B cell (primary cell): ENCODE measurements around the gene SLC35B3. TPM values are rescaled to one million over a fixed set of nuclear protein-coding genes. Genes with fewer than 3 reads are reported as not detected.

ENCODE experiments used
- ATAC-seq: fragments of 200-7000 bp; cut with Tn5 transposase; one replicate; pipeline ENCODE4 v1.10.0; 2021; ENCODE audit warnings: low read depth, mild to moderate bottlenecking, moderate number of reproducible peaks, moderate library complexity
- CTCF ChIA-PET: fragments of 350-600 bp; sonication (Branson Sonifier 250); formaldehyde crosslinking; loops from one replicate; lab custom pipeline; 2021; ENCODE audit warnings: antibody characterized with exemption, inconsistent platforms; lab: Charles Lee
- POLR2A ChIA-PET: fragments of 350-600 bp; sonication (Branson Sonifier 250); formaldehyde crosslinking; loops from one replicate; lab custom pipeline; 2021; ENCODE audit warnings: antibody characterized with exemption; lab: Charles Lee
- DNase-seq: peaks from one replicate; pipeline ENCODE4 v3.0.0; 2013
- H2AFZ ChIP-seq: 2 replicates; pipeline ENCODE4 v1.6.1; 2012; ENCODE audit warnings: mild to moderate bottlenecking, low read depth, low read length; ENCODE audit not compliant: insufficient read depth, poor library complexity, severe bottlenecking
- H3K27ac ChIP-seq, 2 donors: 1 replicate in 1 of 2; 2 replicates in 1 of 2; pipeline ENCODE4 v1.5.1; 2012 to 2013; ENCODE audit warnings: low read length in 2 of 2, mild to moderate bottlenecking in 2 of 2, moderate library complexity in 1 of 2
- H3K27me3 ChIP-seq, 4 experiments: fragments of 200-600 bp in 1 of 4; sonication (generic) in 1 of 4; replicated peaks in 1 of 4; 1 replicate in 2 of 4; 2 replicates in 2 of 4; pipeline versions ENCODE4 v1.6.1 to v1.7.0; 2013 to 2016; ENCODE audit warnings: low read length in 3 of 4, mild to moderate bottlenecking in 2 of 4, mixed read lengths in 1 of 4, moderate library complexity in 1 of 4; ENCODE audit not compliant: insufficient read depth in 4 of 4, control insufficient read depth in 3 of 4; ENCODE audit errors: control extremely low read depth in 1 of 4
- H3K36me3 ChIP-seq, 2 experiments: replicated peaks in 1 of 2; 1 replicate in 1 of 2; 2 replicates in 1 of 2; pipeline versions ENCODE4 v1.6.1 to v1.7.1; 2013; ENCODE audit warnings: low read length in 1 of 2; ENCODE audit not compliant: insufficient read depth in 2 of 2, control insufficient read depth in 1 of 2; ENCODE audit errors: control extremely low read depth in 1 of 2, extremely low read depth in 1 of 2
- H3K4me1 ChIP-seq, 2 donors: fragments of 200-600 bp in 1 of 2; sonication (generic) in 1 of 2; 1 replicate in 1 of 2; 2 replicates in 1 of 2; pipeline versions ENCODE4 v1.5.1 to v1.6.1; 2013 to 2017; ENCODE audit warnings: low read length in 2 of 2; ENCODE audit not compliant: control insufficient read depth in 2 of 2, insufficient read depth in 2 of 2
- H3K4me2 ChIP-seq: replicated peaks from 2 replicates; pipeline ENCODE3; 2012; ENCODE audit warnings: mild to moderate bottlenecking, low read depth, low read length; ENCODE audit not compliant: poor library complexity, severe bottlenecking
- H3K4me3 ChIP-seq, 5 experiments: fragments of 200-600 bp in 1 of 5; sonication (generic) in 1 of 5; 1 replicate in 3 of 5; 2 replicates in 2 of 5; pipeline versions ENCODE4 v1.5.1 to v1.7.0; 2011 to 2016; ENCODE audit warnings: low read length in 4 of 5, mild to moderate bottlenecking in 4 of 5, low read depth in 2 of 5, control low read depth in 1 of 5, moderate library complexity in 1 of 5; ENCODE audit not compliant: insufficient read depth in 1 of 5; ENCODE audit errors: control extremely low read depth in 1 of 5, extremely low read depth in 1 of 5
- H3K79me2 ChIP-seq: fragments of 200-600 bp; sonication (generic); one replicate; pipeline ENCODE4 v1.6.0; 2016; ENCODE audit warnings: low read length; ENCODE audit not compliant: control insufficient read depth, insufficient read depth
- H3K9ac ChIP-seq: fragments of 200-600 bp; sonication (generic); 2 replicates; pipeline ENCODE4 v1.6.1; 2017; ENCODE audit warnings: mild to moderate bottlenecking, low read length, moderate library complexity
- H3K9me3 ChIP-seq, 3 donors: one replicate each; pipeline versions ENCODE4 v1.6.1 to v1.7.1; 2013; ENCODE audit warnings: low read length in 2 of 3; ENCODE audit not compliant: control insufficient read depth in 2 of 3, insufficient read depth in 1 of 3; ENCODE audit errors: control extremely low read depth in 1 of 3
- H4K20me1 ChIP-seq: 2 replicates; pipeline ENCODE4 v1.6.0; 2012; ENCODE audit warnings: mild to moderate bottlenecking, low read length; ENCODE audit not compliant: insufficient read depth, control insufficient read depth, poor library complexity, severe bottlenecking
- H3K27ac Mint-ChIP-seq: one replicate; pipeline ENCODE4 v1.8.0; 2021; ENCODE audit warnings: mixed read lengths
- H3K27me3 Mint-ChIP-seq: one replicate; pipeline ENCODE4 v1.8.0; 2021; ENCODE audit warnings: mixed read lengths
- H3K4me1 Mint-ChIP-seq: one replicate; pipeline ENCODE4 v1.8.0; 2021; ENCODE audit warnings: mixed read lengths
- H3K4me3 Mint-ChIP-seq: one replicate; pipeline ENCODE4 v1.8.0; 2021; ENCODE audit warnings: mixed read lengths
- H3K9me3 Mint-ChIP-seq: one replicate; pipeline ENCODE4 v1.8.0; 2022; ENCODE audit warnings: mixed read lengths; ENCODE audit not compliant: insufficient read depth
- CTCF ChIP-seq: fragments of 200-600 bp; IDR thresholded peaks from one replicate; pipeline ENCODE4 v1.8.0; 2022; ENCODE audit warnings: antibody characterized with exemption, mild to moderate bottlenecking
- EZH2 ChIP-seq: IDR thresholded peaks from 2 replicates; pipeline ENCODE4 v1.6.1; 2012; ENCODE audit warnings: borderline replicate concordance, low read depth, mild to moderate bottlenecking, moderate library complexity, low read length; ENCODE audit not compliant: insufficient read depth, poor library complexity, severe bottlenecking
- WGBS: methylation state at CpG from one replicate; pipeline ENCODE4 v1.1.5; 2013; ENCODE audit warnings: missing lambda C conversion rate; ENCODE audit not compliant: insufficient coverage; 5-methylcytosine and 5-hydroxymethylcytosine counted together
- intact Hi-C: fragments of 100-400 bp; cut with micrococcal nuclease; formaldehyde crosslinking; loops from one replicate; pipeline ENCODE4 v1.10.0; 2022
- polyA plus RNA-seq: library from polyadenylated mRNA; depleted of rRNA; stranded (reverse); fragments of >200 nt; gene quantifications from 2 replicates; pipeline ENCODE4 v1.2.3, GENCODE V29; 2012
- total RNA-seq, 2 donors: library from RNA; stranded (reverse); fragments of 120-200 nt in 1 of 2; gene quantifications; 1 replicate in 1 of 2; 2 replicates in 1 of 2; pipeline versions ENCODE4 v1.2.3 to v1.2.4, GENCODE V29; 2013 to 2022

SLC35B3 gene
- total and polyA plus RNA-seq, 2 donors (not counting 1 experiment from before 2014, with no cell fraction given): 9.5 to 17.1 TPM

GRCh38 chr6:8402546-8402945 lies 32.8 kb downstream of the SLC35B3 start:
- no peaks in the 10 kb centered on the region for H3K4me1 ChIP-seq
- no peak overlapping the region for H3K9ac ChIP-seq
- H3K36me3 ChIP-seq: no peaks in the 10 kb centered on the region
- CTCF ChIA-PET: no interaction called here
- no peaks in the 10 kb centered on the region for H3K27me3 Mint-ChIP-seq
- no peak overlapping the region for H3K27ac Mint-ChIP-seq
- no peak overlapping the region for H3K4me3 Mint-ChIP-seq
- no peaks in the 10 kb centered on the region for H4K20me1 ChIP-seq
- H3K9me3 ChIP-seq: peaks cover 0 to 2% (median 0%) of the 10 kb centered on the region in 3 donors
- no peak overlapping the region for H3K4me2 ChIP-seq
- H3K79me2 ChIP-seq: no peaks in the 10 kb centered on the region
- no peak overlapping the region for H2AFZ ChIP-seq
- no peak overlapping the region for H3K27ac ChIP-seq
- DNase-seq: no peak
- intact Hi-C loops: no loop called here
- no peaks in the 10 kb centered on the region for H3K9me3 Mint-ChIP-seq
- no peak for ATAC-seq
- WGBS: no CpG with 5 or more reads among the region's 1 CpG
- no peak for TF ChIP-seq EZH2
- H3K27me3 ChIP-seq: no peaks in the 10 kb centered on the region
- H3K4me1 Mint-ChIP-seq: no peaks in the 10 kb centered on the region
- H3K4me3 ChIP-seq: no peak overlapping the region
- POLR2A ChIA-PET: no interaction called here

- WGBS: no CpG with 5 or more reads among the region's 1 CpG
- H3K27ac ChIP-seq: no peak overlapping the region
- no peaks in the 10 kb centered on the region for H4K20me1 ChIP-seq
- H3K9me3 Mint-ChIP-seq: no peaks in the 10 kb centered on the region
- H3K79me2 ChIP-seq: no peaks in the 10 kb centered on the region
- ChIA-PET CTCF (no interaction called here), POLR2A (no interaction called here)
- no peak for DNase-seq
- no peaks in the 10 kb centered on the region for H3K27me3 ChIP-seq
- no peak overlapping the region for H3K9ac ChIP-seq
- intact Hi-C loops: no loop called here
- H3K9me3 ChIP-seq: no peaks in the 10 kb centered on the region
- no peak overlapping the region for H2AFZ ChIP-seq
- no peak overlapping the region for H3K4me3 Mint-ChIP-seq
- ATAC-seq: no peak
- H3K36me3 ChIP-seq: no peaks in the 10 kb centered on the region
- H3K27ac Mint-ChIP-seq: no peak overlapping the region
- no peak overlapping the region for H3K4me2 ChIP-seq
- H3K27me3 Mint-ChIP-seq: no peaks in the 10 kb centered on the region
- TF ChIP-seq EZH2 (no peak), CTCF (no peak)
- H3K4me1 Mint-ChIP-seq: no peaks in the 10 kb centered on the region
- H3K4me3 ChIP-seq: no peak overlapping the region
- H3K4me1 ChIP-seq: no peaks in the 10 kb centered on the region
These were observed 34.7 kb downstream of the SLC35B3 start for GRCh38 chr6:8400663-8401062.
